Small intestine (tissue), 7 donors: Measurements from ENCODE around the gene RBMS1. TPM values are rescaled to one million over a fixed set of nuclear protein-coding genes. Genes with fewer than 3 reads are reported as not detected.
"Not testable (repeated sequence)": the region's sequence is repeated elsewhere in the genome, so short reads cannot be mapped to it uniquely, and the experiment has no call there.

Experiments
- DNase-seq, 2 donors: peaks; one replicate each; pipeline versions ENCODE4 v3.0.0 to v3.0.0-alpha.2; 2013
- FAIRE-seq: peaks from 2 replicates; lab custom pipeline; 2012; peaks lifted over from hg19 to GRCh38; lab: Jason Lieb, UNC
- H3K27ac ChIP-seq, 3 donors: one replicate each; pipeline ENCODE4 v1.5.1; 2013; ENCODE audit warnings: low read length in 2 of 3, mild to moderate bottlenecking in 2 of 3, control low read depth in 1 of 3, inconsistent platforms in 1 of 3, low read depth in 1 of 3, moderate library complexity in 1 of 3
- H3K27me3 ChIP-seq, 3 donors: one replicate each; pipeline ENCODE4 v1.6.1; 2013; ENCODE audit warnings: low read length in 3 of 3, inconsistent platforms in 1 of 3; ENCODE audit not compliant: control insufficient read depth in 3 of 3, insufficient read depth in 3 of 3
- H3K36me3 ChIP-seq, 3 donors: one replicate each; pipeline ENCODE4 v1.6.1; 2013; ENCODE audit warnings: low read length in 3 of 3, inconsistent platforms in 1 of 3, low read depth in 1 of 3, mild to moderate bottlenecking in 1 of 3, moderate library complexity in 1 of 3; ENCODE audit not compliant: control insufficient read depth in 3 of 3, insufficient read depth in 2 of 3
- H3K4me1 ChIP-seq, 3 donors: one replicate each; pipeline ENCODE4 v1.6.1; 2013; ENCODE audit warnings: low read length in 2 of 3, inconsistent platforms in 1 of 3, low read depth in 1 of 3, mild to moderate bottlenecking in 1 of 3, moderate library complexity in 1 of 3; ENCODE audit not compliant: control insufficient read depth in 3 of 3, insufficient read depth in 2 of 3
- H3K4me3 ChIP-seq, 3 donors: one replicate each; pipeline ENCODE4 v1.5.1; 2013; ENCODE audit warnings: low read length in 3 of 3, control low read depth in 1 of 3, inconsistent platforms in 1 of 3, low read depth in 1 of 3, mild to moderate bottlenecking in 1 of 3, moderate library complexity in 1 of 3
- H3K9me3 ChIP-seq, 2 donors: one replicate each; pipeline ENCODE4 v1.6.1; 2013; ENCODE audit warnings: low read depth in 1 of 2, low read length in 1 of 2; ENCODE audit not compliant: control insufficient read depth in 2 of 2, insufficient read depth in 1 of 2
- WGBS, 3 donors: extraction: QIAGEN DNeasy Blood & Tissue Kit; methylation state at CpG; one replicate each; pipeline ENCODE4 v1.1.7; 2013; 5-methylcytosine and 5-hydroxymethylcytosine counted together
- polyA plus RNA-seq, 4 donors: library from polyadenylated mRNA; stranded (reverse) in 3 of 4; unstranded in 1 of 4; fragments of 200-250 nt in 3 of 4; fragments of 120-200 nt in 1 of 4; gene quantifications; one replicate each; pipeline versions ENCODE4 v1.2.1 to v1.2.3, GENCODE V29; 2013
- donor health status: healthy with polysubstance abuse.
- donor health status: control.
- donor health status: control.
- donor health status: Bipolar disorder and iron deficiency.
- donor health status: healthy.

RBMS1 gene
- polyA plus RNA-seq, 4 donors = 2.0 to 21.4 (median 10.1) TPM

DNA sequence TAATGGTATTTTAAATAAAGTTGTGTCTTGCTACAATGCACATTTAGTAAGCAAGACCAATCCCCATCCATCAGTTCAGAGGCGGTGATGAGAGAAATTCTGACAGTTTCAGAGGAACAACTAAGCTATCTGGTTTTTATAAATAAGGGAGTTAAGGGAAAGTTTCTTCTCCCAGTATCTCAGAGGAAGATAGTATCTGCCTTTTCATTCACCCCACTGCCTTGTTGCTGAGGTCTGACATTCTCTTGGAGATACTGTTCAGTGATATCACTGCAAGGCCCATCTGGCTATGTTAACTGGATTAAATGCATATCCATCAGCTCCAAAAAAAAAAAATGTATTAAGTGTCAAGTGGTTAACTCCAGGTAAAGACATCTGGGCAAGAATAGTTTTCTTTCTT is 47.9 kb downstream of the RBMS1 start:
- Histone ChIP-seq H3K4me1 (no peaks in the 10 kb centered on the region), H3K4me3 (no peak overlapping the region), H3K9me3 (peaks cover 0 to 7% of the 10 kb centered on the region in 2 donors), H3K27ac (no peak overlapping the region), H3K36me3 (peaks cover 0 to 5% (median 0%) of the 10 kb centered on the region in 3 donors), H3K27me3 (no peaks in the 10 kb centered on the region)
- 88 to 97% (median 95%) methylated on average over 1 of the region's 1 CpG for WGBS, 3 donors
- FAIRE-seq (no peak), DNase-seq (no peak)

DNA sequence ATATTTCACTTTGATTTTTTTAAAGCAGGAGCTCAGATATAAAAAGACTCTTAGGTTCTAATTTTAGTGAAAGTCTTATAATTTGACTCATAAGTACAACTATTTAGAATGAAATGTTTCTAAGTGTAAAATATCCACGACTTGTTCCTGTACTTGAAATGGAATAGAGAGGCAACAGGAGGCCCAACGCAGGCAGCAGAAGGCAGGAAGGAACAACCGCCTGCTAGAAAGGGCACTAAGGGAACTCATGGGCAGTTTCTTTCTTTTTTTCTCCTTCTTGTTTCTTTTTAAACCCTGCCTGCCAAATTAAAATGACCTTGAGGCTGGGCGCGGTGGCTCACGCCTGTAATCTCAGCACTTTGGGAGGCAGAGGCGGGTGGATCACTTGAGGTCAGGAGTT is 51.0 kb downstream of the RBMS1 start:
- WGBS, 3 donors = 88 to 95% (median 92%) methylated on average over 7 of the region's 7 CpGs
- Histone ChIP-seq H3K36me3 (peaks cover 0 to 5% (median 0%) of the 10 kb centered on the region in 3 donors), H3K4me3 (no peak overlapping the region), H3K27me3 (no peaks in the 10 kb centered on the region), H3K4me1 (no peaks in the 10 kb centered on the region), H3K27ac (no peak overlapping the region), H3K9me3 (peaks cover 0 to 8% of the 10 kb centered on the region in 2 donors)
- FAIRE-seq (no peak), DNase-seq (no peak)

DNA sequence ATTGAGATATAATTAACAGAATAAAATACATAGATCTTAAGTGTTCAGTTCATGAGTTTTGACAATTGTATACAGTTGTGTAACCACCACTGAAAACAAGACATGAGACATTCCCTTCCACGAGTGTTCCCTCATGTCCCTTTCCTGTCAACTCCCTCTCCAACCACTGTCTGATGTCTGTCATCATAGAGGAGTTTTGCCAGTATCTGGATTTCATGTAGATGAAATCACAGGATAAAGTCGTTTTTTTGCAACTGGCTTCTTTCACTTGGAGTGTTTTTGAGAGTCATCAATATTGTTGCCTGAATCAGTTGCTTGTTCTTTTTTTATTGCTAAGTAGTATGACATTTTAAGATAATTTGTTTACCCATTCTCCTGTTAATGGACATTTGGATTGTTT is 52.7 kb downstream of the RBMS1 start:
- Histone ChIP-seq H3K4me3 (no peak overlapping the region), H3K36me3 (peaks cover 0 to 2% (median 0%) of the 10 kb centered on the region in 3 donors), H3K27ac (no peak overlapping the region), H3K4me1 (no peaks in the 10 kb centered on the region), H3K9me3 (peaks cover 0 to 8% of the 10 kb centered on the region in 2 donors), H3K27me3 (no peaks in the 10 kb centered on the region)
- no peak for DNase-seq
- FAIRE-seq = no peak
- WGBS, 3 donors = 51 to 83% (median 64%) methylated on average over 2 of the region's 2 CpGs

DNA sequence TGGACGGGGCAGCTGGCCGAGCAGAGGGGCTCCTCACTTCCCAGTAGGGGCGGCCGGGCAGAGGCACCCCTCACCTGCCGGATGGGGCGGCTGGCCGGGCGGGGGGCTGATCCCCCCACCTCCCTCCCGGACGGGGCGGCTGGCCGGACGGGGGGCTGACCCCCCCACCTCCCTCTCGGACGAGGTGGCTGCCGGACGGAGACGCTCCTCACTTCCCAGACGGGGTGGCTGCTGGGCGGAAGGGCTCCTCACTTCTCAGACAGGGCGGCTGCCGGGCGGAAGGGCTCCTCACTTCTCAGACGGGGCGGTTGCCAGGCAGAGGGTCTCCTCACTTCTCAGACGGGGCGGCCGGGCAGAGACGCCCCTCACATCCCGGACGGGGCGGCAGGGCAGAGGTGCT is 54.6 kb downstream of the RBMS1 start:
- not testable (repeated sequence) for H3K27me3 ChIP-seq, H3K9me3 ChIP-seq, H3K27ac ChIP-seq, FAIRE-seq, H3K4me3 ChIP-seq, H3K36me3 ChIP-seq, DNase-seq, H3K4me1 ChIP-seq
- WGBS, 3 donors = 97 to 99% (median 98%) methylated on average over 8 to 32 of the region's 32 CpGs

DNA sequence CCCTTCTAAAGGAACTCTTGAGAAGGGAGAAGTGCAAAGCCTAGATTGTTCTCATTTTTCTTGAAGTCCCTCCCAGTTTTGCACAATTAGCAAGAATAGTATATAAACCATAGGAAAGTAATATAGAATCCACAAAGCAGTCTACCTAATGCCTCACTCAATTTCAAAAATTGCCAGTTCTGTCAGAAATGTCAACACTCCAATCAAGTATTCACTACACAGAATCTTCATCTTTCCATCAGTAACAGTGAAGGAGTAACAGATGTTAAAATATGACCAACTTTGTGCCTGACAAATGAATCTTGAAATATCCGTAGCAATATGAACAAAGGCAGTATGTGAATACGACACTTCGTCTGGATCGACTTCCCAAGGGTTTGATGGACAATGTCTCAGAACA is 56.3 kb downstream of the RBMS1 start:
- no peak for FAIRE-seq
- DNase-seq = no peak
- Histone ChIP-seq H3K27me3 (no peaks in the 10 kb centered on the region), H3K4me1 (peaks cover 2 to 5% (median 5%) of the 10 kb centered on the region in 3 donors), H3K27ac (no peak overlapping the region), H3K4me3 (no peak overlapping the region), H3K9me3 (peaks cover 0 to 4% of the 10 kb centered on the region in 2 donors), H3K36me3 (no peaks in the 10 kb centered on the region)
- WGBS, 3 donors = 96 to 98% (median 97%) methylated on average over 4 of the region's 4 CpGs

DNA sequence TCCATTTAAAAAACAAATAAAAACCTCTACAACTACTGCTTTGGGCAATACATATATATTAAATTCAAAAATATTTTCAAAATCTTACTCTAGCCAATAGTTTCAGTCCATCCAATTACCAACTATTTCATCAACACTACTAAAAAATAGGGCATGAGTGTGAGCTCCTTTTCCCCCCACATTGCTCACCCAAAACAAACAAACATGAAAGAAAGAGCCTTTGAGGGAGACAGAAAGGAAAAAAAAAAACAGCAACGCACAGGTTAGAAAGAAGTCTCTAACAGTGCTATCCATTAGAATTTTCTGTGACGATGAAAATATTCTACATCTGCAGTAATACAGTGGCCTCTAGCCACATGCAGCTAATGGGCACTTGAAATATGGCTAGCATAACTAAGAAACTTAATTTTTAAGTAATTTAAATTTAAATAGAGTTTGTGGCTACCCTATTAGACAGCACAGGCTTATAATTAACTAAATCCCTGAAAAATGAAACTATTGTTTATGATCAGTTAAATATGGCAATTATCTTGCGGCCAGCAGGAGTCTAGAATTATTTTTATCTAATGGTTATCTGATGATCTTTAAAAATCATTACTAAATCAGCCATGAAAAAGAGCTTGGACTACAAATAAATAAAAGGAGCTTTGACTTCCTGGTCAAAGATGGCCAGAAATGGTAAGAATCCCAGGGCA is 59.2 kb downstream of the RBMS1 start:
- no peak for FAIRE-seq
- WGBS, 3 donors = 41 to 61% (median 45%) methylated on average over 3 of the region's 3 CpGs
- H3K27me3 ChIP-seq = no peaks in the 10 kb centered on the region

DNA sequence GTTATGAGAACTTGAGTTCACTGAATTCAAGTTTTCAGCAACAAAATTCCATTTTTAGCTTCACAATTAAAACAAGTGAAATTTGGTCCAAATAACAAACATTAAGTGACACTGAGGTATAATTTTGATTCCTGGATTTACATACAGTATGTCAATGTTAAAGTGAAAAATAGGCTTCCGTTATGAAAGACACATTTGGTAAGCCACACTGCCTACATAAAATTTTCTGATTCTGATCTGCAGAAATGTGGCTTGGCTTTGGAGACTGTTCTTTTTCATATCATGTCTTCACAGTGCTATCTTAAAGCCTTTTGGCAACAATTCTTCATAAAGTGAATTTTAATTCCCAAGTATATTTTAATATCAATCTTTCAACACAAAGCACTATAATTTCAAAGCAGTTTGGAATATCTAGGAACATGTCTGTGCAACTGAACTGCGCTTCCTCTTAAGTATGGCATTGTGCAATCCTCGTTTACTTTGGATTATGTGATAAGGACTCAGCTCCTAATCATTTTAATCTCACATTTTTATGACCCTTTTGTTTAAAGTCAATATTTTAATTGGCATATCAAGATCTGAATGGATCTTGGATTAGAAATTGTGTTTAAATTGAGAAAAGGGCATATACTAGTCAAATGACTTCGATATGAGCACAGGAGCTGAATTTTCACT is 60.0 kb downstream of the RBMS1 start:
- no peak overlapping the region for H3K4me3 ChIP-seq
- H3K27ac ChIP-seq = no peak overlapping the region
- no peaks in the 10 kb centered on the region for H3K36me3 ChIP-seq
- WGBS, 3 donors = 23 to 47% (median 34%) methylated on average over 4 of the region's 4 CpGs
- no peaks in the 10 kb centered on the region for H3K27me3 ChIP-seq
- peaks cover 0 to 5% of the 10 kb centered on the region in 2 donors for H3K9me3 ChIP-seq
- H3K4me1 ChIP-seq = peaks cover 2 to 9% (median 5%) of the 10 kb centered on the region in 3 donors
- FAIRE-seq (no peak), DNase-seq (peak; percentile 32 to 45)

More for the DNA sequence above, 59.2 kb downstream of the RBMS1 start:
- Histone ChIP-seq H3K4me1 (peaks cover 2 to 9% (median 5%) of the 10 kb centered on the region in 3 donors), H3K4me3 (no peak overlapping the region), H3K36me3 (no peaks in the 10 kb centered on the region), H3K27ac (no peak overlapping the region), H3K9me3 (peaks cover 0 to 5% of the 10 kb centered on the region in 2 donors)
- DNase-seq = no peak

DNA sequence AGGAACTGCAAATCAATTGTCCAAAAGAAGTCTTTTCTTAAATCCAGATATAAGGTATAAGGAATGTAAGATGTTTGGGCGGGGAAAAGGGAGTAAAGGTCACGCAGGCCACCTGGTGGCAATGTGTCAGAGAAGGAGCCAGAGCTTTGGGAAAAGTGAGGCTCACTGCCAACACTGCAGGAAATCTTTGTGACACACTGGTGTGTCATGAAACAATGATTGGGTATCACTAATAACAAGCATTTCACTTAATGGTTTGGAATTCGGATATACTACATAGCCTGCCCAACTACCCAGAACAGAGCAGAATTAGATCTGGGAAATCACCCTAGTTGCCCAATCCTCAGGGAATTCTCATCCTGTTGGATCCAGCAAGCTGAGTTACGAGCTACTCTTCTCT is 61.0 kb downstream of the RBMS1 start:
- DNase-seq (peak; percentile 29 to 67), FAIRE-seq (no peak)
- Histone ChIP-seq H3K4me1 (peaks cover 2 to 11% (median 5%) of the 10 kb centered on the region in 3 donors), H3K4me3 (no peak overlapping the region), H3K27ac (no peak overlapping the region), H3K36me3 (no peaks in the 10 kb centered on the region), H3K27me3 (no peaks in the 10 kb centered on the region), H3K9me3 (peaks cover 0 to 5% of the 10 kb centered on the region in 2 donors)
- WGBS, 3 donors = 26 to 64% (median 59%) methylated on average over 4 of the region's 4 CpGs
